ENCODE data around the gene DSP. TPM values are rescaled to one million over a fixed set of nuclear protein-coding genes. Genes with fewer than 3 reads are reported as not detected.

DSP gene
- total RNA-seq, 1 experiment from 2014 or later, result 20.1 TPM

- DNase-seq (ENCODE audit: low read depth, low spot score) (peak; percentile 58), ATAC-seq (peak; percentile 100)
- POLR2A ChIA-PET, result interaction anchor here (0.6 to 0.7 kb wide), 2 partner anchors 82 to 122 kb away, joined by 3 to 4 read pairs; no protein-coding TSS in a partner anchor
- Histone ChIP-seq H3K36me3 (ENCODE audit: control insufficient read depth, insufficient read depth, low read length) (peaks cover 16% of the 10 kb centered on the region), H3K27me3 (ENCODE audit: control insufficient read depth, insufficient read depth, low read length) (no peaks in the 10 kb centered on the region; the same call in 1 of the 2 replicates), H3K4me3 (ENCODE audit: low read depth in 2 of 2, low read length in 2 of 2) (peak within 1 kb of the TSS; percentile 76 to 94), H3K27ac (ENCODE audit: low read length) (peak within 1 kb of the TSS; percentile 91), H3K4me1 (ENCODE audit: control insufficient read depth, insufficient read depth, low read length) (peaks cover 8% of the 10 kb centered on the region), H3K9me3 (ENCODE audit: control insufficient read depth, insufficient read depth, low read depth, low read length) (no peaks in the 10 kb centered on the region)
- CTCF ChIA-PET, result interaction anchor here (0.6 kb wide), 1 partner anchor 255 kb away, joined by 4 read pairs; no protein-coding TSS in a partner anchor
- intact Hi-C loops (cut with micrococcal nuclease; ENCODE audit: unreplicated experiment) (no loop called here), in situ Hi-C loops (cut with HindIII; ENCODE audit: low pct_unique_long_range_greater_than_20kb, low sequenced_read_pairs) (no loop called here)
- peak; percentile 93 for TF ChIP-seq POLR2AphosphoS5 (IDR thresholded peaks at IDR 0.05; ENCODE audit: low read depth, low read length)
- TF ChIP-seq SIN3A (IDR thresholded peaks at IDR 0.05; ENCODE audit: borderline replicate concordance, insufficient read depth, low read depth, low read length), result no peak; the same call in 1 of the 2 replicates
- BruUV-seq (replicated peaks), result no TSS peak
Observed at GRCh38 chr6:7589949-7590917, 48.8 kb downstream of the DSP start, which contains the start of gene SNRNP48. Gene SNRNP48, plus strand, starts transcription at chr6:7590198. Its CDS starts 60 bp downstream, at chr6:7590258.

GRCh38 chr6:7590918-7591302 is 49.4 kb downstream of the DSP start:
- ChIA-PET CTCF (no interaction called here), POLR2A (interaction anchor here (0.6 kb wide), 1 partner anchor 37 kb away, joined by 3 read pairs; no protein-coding TSS in a partner anchor)
- peak overlapping the region; percentile 76 to 94 for H3K4me3 ChIP-seq (ENCODE audit: low read depth in 2 of 2, low read length in 2 of 2)
- in situ Hi-C loops (cut with HindIII; ENCODE audit: low pct_unique_long_range_greater_than_20kb, low sequenced_read_pairs) (no loop called here), intact Hi-C loops (cut with micrococcal nuclease; ENCODE audit: unreplicated experiment) (no loop called here)
- no peak for ATAC-seq
- no TSS peak for BruUV-seq (replicated peaks)
- no peak for DNase-seq (ENCODE audit: low read depth, low spot score)
- no peak for TF ChIP-seq SIN3A (IDR thresholded peaks at IDR 0.05; ENCODE audit: borderline replicate concordance, insufficient read depth, low read depth, low read length)
- TF ChIP-seq POLR2AphosphoS5 (IDR thresholded peaks at IDR 0.05; ENCODE audit: low read depth, low read length), result no peak
- no peak for TF ChIP-seq CTCF (IDR thresholded peaks at IDR 0.05)
- TF ChIP-seq TCF7L2 (IDR thresholded peaks at IDR 0.05; ENCODE audit: low read depth, low read length), result no peak
- TF ChIP-seq REST (IDR thresholded peaks at IDR 0.05; ENCODE audit: insufficient read depth in 1 of 2, low read depth in 2 of 2, low read length in 1 of 2), result no peak
- no peaks in the 10 kb centered on the region for H3K9me3 ChIP-seq (ENCODE audit: control insufficient read depth, insufficient read depth, low read depth, low read length)
- peaks cover 20% of the 10 kb centered on the region for H3K36me3 ChIP-seq (ENCODE audit: control insufficient read depth, insufficient read depth, low read length)
- H3K4me1 ChIP-seq (ENCODE audit: control insufficient read depth, insufficient read depth, low read length), result peaks cover 8% of the 10 kb centered on the region
- H3K27ac ChIP-seq (ENCODE audit: low read length), result peak overlapping the region; percentile 91
- no peaks in the 10 kb centered on the region; the same call in 1 of the 2 replicates for H3K27me3 ChIP-seq (ENCODE audit: control insufficient read depth, insufficient read depth, low read length)

All from Panc1 (cell line).